Heart left ventricle (tissue), 16 donors: ENCODE measurements around the gene CABS1. TPM values are rescaled to one million over a fixed set of nuclear protein-coding genes. Genes with fewer than 3 reads are reported as not detected.

Experiments
- ATAC-seq, 4 donors: fragments of 200-7000 bp; cut with Tn5 transposase; one replicate each; pipeline ENCODE4 v1.9.1; 2020 to 2022; ENCODE audit warnings: moderate library complexity in 4 of 4, mild to moderate bottlenecking in 3 of 4, moderate number of reproducible peaks in 1 of 4
- DNase-seq, 5 donors: peaks; one replicate each; pipeline ENCODE4 v3.0.0-alpha.2; 2020
- H3K27ac ChIP-seq, 12 donors: fragments of 200-600 bp; sonication (generic) in 4 of 12; one replicate each; pipeline versions ENCODE4 v1.5.0 to v1.8.0; 2016 to 2022; ENCODE audit warnings: mild to moderate bottlenecking in 2 of 12
- H3K27me3 ChIP-seq, 9 donors: fragments of 200-600 bp; sonication (generic) in 2 of 9; one replicate each; pipeline versions ENCODE4 v1.5.1 to v1.8.0; 2016 to 2022; ENCODE audit warnings: mild to moderate bottlenecking in 3 of 9
- H3K36me3 ChIP-seq, 9 donors: fragments of 200-600 bp; sonication (generic) in 2 of 9; one replicate each; pipeline versions ENCODE4 v1.5.0 to v1.8.0; 2018 to 2022; ENCODE audit warnings: mild to moderate bottlenecking in 2 of 9
- H3K4me1 ChIP-seq, 12 donors: fragments of 200-600 bp; sonication (generic) in 4 of 12; one replicate each; pipeline versions ENCODE4 v1.5.0 to v1.8.0; 2016 to 2022; ENCODE audit warnings: mild to moderate bottlenecking in 3 of 12
- H3K4me3 ChIP-seq, 12 donors: fragments of 200-600 bp; sonication (generic) in 4 of 12; one replicate each; pipeline versions ENCODE4 v1.5.0 to v1.8.0; 2017 to 2022; ENCODE audit warnings: mild to moderate bottlenecking in 9 of 12, moderate library complexity in 4 of 12
- H3K9me3 ChIP-seq, 12 donors: fragments of 200-600 bp; sonication (generic) in 4 of 12; one replicate each; pipeline versions ENCODE4 v1.5.0 to v1.8.0; 2016 to 2022; ENCODE audit warnings: mild to moderate bottlenecking in 1 of 12
- POLR2A ChIP-seq, 2 donors: fragments of 450-650 bp; IDR thresholded peaks; one replicate each; pipeline ENCODE4 v1.6.1; 2017; ENCODE audit warnings: antibody characterized with exemption in 2 of 2, mild to moderate bottlenecking in 2 of 2, moderate library complexity in 2 of 2
- WGBS, 4 donors: extraction: QIAGEN DNeasy Blood & Tissue Kit in 2 of 4; methylation state at CpG; one replicate each; pipeline versions ENCODE4 v1.1.5 to v1.1.7; 2013 to 2018; 5-methylcytosine and 5-hydroxymethylcytosine counted together
- intact Hi-C, 10 donors: fragments of 100-400 bp; cut with DNase I; formaldehyde crosslinking; loops; one replicate each; pipeline versions ENCODE4 v1.11.1 to v1.14.2; 2022
- long read RNA-seq, 3 donors: library from polyadenylated mRNA; unstranded; transcript quantifications; one replicate each; pipeline ENCODE4 v2.0.0, GENCODE V29; 2020 to 2021
- polyA plus RNA-seq, 2 donors: library from polyadenylated mRNA; stranded (reverse); fragments of 200-250 nt; gene quantifications; one replicate each; pipeline ENCODE4 v1.2.3, GENCODE V29; 2013
- total RNA-seq, 9 donors: library from RNA; depleted of rRNA in 2 of 9; stranded (reverse); fragments of >200 nt in 2 of 9; fragmentation: NEBNext Ultra II Directional in 3 of 9; extraction: Animal tissue kit (Norgen Biotek cat#: 25700) in 3 of 9; gene quantifications; one replicate each; pipeline versions ENCODE4 v1.1.0 to v1.2.4, GENCODE V29; 2016 to 2023
- TF ChIP-seq, protein P1 (sequence below), 12 donors: fragments of 200-600 bp; sonication (generic) in 4 of 12; IDR thresholded peaks; one replicate each; pipeline versions ENCODE4 v1.5.0 to v1.8.0; 2018 to 2022; ENCODE audit warnings: antibody characterized with exemption in 12 of 12, mild to moderate bottlenecking in 5 of 12
- donor health status: ischemic (EF 13 %, LVEDD 7.1; RV severe dilation, severe dysfunction).
- donor health status: healthy with polysubstance abuse.
- donor health status: DM: no; HTN: yes; CAD: no.
- donor health status: DM: no; HTN: no; CAD: no.
- donor health status: ischemic (EF 25% LVEDD 6.9; RV normal size, moderate dysfunction).
- donor health status: ischemic (EF 25% LVEDD 5.7; RV mildly dilated, moderate dysfunction).
- donor health status: healthy.
- donor health status: DM: yes; HTN: yes; CAD: no.
- donor health status: ischemic (EF 35%, LVEDD 5.7; RV mildly dilated, moderate dysfunction).
- donor health status: nonischemic (EF 11% LVEDD 7.7; RV severe dilation, severe dysfunction).
- donor health status: DM: yes; HTN: yes; CAD: no.
- donor health status: PGD.
- donor health status: ischemic (EF 29% LVEDD 5.4; RV normal size, mild dysfunction).
- donor health status: nonischemic (EF 23%, LVEDD 6.1; RV moderate dilation, normal function).

Gene CABS1
- total RNA-seq (not detected), polyA plus RNA-seq (not detected)
- long read RNA-seq, donor 1 = 0 reads
- long read RNA-seq, donor 2 = 0 reads
- long read RNA-seq, donor 3 = 0 reads

DNA sequence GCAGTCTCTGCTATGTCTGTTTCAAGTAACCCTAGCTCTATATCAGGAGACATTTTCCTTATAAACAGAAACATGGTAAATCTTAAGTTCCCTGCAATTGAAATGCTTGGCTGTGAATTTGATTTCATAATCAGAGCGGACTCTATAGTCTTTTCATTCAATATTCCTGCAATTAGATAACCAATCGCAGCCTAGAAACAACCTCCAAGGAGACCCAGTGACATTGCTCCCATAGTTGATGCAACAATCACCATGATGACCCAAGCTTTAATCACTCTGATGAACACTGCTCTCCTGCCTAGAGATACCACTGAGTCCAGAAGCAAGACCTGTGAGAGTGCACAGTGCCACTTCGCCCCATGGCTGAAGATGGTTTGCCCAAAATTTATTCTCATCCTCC lies at the start of gene CABS1:
Gene CABS1, plus strand, starts transcription at position 301 of the 400 bp plus-strand sequence. Its CDS starts 59 bp downstream, at position 360.
- 84 to 95% (median 90%) methylated on average over 3 of the region's 3 CpGs for WGBS, 4 donors
- no peaks in the 10 kb centered on the region for H3K4me1 ChIP-seq
- no peaks in the 10 kb centered on the region for H3K9me3 ChIP-seq

DNA sequence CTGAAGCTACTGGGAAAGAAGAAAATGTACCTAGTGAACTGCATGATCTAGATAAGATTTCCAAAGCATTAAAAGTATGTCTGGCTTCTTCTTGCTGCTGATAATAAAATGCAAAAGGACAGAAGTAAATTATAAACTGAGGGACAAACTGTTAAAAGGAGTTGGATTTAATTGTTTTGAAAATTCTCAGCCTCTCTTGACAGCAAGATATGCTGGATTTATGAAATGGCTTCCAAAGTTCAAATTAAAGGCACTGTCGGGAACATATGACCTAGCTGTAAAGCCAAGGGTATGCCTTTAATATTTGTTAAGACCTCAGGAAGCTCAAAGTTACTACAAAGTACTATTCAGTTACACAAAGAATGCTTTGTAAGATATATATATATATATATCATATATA lies 46.1 kb upstream of the CABS1 start:
- no peaks in the 10 kb centered on the region for H3K36me3 ChIP-seq
- intact Hi-C loops = no loop called here
- 72 to 83% (median 78%) methylated on average over 1 of the region's 1 CpG for WGBS, 4 donors

More for the DNA sequence above, at the start of gene CABS1:
- Histone ChIP-seq H3K27ac (no peak within 1 kb of the TSS), H3K27me3 (no peaks in the 10 kb centered on the region), H3K4me3 (no peak within 1 kb of the TSS), H3K36me3 (no peaks in the 10 kb centered on the region)
- TF ChIP-seq, protein P1, sequence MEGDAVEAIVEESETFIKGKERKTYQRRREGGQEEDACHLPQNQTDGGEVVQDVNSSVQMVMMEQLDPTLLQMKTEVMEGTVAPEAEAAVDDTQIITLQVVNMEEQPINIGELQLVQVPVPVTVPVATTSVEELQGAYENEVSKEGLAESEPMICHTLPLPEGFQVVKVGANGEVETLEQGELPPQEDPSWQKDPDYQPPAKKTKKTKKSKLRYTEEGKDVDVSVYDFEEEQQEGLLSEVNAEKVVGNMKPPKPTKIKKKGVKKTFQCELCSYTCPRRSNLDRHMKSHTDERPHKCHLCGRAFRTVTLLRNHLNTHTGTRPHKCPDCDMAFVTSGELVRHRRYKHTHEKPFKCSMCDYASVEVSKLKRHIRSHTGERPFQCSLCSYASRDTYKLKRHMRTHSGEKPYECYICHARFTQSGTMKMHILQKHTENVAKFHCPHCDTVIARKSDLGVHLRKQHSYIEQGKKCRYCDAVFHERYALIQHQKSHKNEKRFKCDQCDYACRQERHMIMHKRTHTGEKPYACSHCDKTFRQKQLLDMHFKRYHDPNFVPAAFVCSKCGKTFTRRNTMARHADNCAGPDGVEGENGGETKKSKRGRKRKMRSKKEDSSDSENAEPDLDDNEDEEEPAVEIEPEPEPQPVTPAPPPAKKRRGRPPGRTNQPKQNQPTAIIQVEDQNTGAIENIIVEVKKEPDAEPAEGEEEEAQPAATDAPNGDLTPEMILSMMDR (IDR thresholded peaks at IDR 0.05) = no peak
- TF ChIP-seq POLR2A (IDR thresholded peaks at IDR 0.05) = no peak
- intact Hi-C loops = no loop called here
- ATAC-seq (no peak), DNase-seq (no peak)

DNA sequence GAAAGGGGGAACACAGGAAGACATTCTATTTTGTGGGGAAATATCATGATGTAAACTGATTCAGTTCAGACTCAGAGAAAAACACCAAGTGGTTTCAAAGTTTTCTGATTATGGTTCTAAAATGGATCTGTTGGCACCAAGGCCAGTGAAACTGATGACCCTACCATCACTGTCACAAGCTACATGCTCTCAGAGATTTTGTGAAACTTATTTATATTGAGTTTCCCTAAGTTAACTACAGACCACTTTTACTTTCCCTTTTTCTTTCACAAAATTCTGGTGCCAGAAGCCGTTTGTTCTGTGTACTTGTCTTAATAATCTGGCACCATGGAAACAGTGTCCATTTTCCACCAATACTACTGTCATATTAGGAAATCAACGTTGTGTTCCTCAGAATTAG lies 43.4 kb upstream of the CABS1 start:
- Histone ChIP-seq H3K4me3 (no peak overlapping the region), H3K27me3 (no peaks in the 10 kb centered on the region), H3K4me1 (no peaks in the 10 kb centered on the region), H3K27ac (no peak overlapping the region), H3K36me3 (no peaks in the 10 kb centered on the region), H3K9me3 (peaks cover 0 to 7% (median 0%) of the 10 kb centered on the region in 12 donors)
- intact Hi-C loops = no loop called here
- no peak for TF ChIP-seq POLR2A (IDR thresholded peaks at IDR 0.05)
- TF ChIP-seq, protein P1 (IDR thresholded peaks at IDR 0.05) = no peak
- ATAC-seq = no peak
- DNase-seq = no peak
- WGBS, 4 donors = 57 to 68% (median 60%) methylated on average over 2 of the region's 2 CpGs

More for the DNA sequence above, 46.1 kb upstream of the CABS1 start:
- TF ChIP-seq POLR2A (IDR thresholded peaks at IDR 0.05) = no peak
- TF ChIP-seq, protein P1 (IDR thresholded peaks at IDR 0.05) = no peak
- H3K27me3 ChIP-seq = no peaks in the 10 kb centered on the region
- H3K27ac ChIP-seq = no peak overlapping the region
- H3K4me3 ChIP-seq = no peak overlapping the region
- H3K4me1 ChIP-seq = no peaks in the 10 kb centered on the region
- peaks cover 0 to 7% (median 0%) of the 10 kb centered on the region in 12 donors for H3K9me3 ChIP-seq
- ATAC-seq = no peak
- no peak for DNase-seq

DNA sequence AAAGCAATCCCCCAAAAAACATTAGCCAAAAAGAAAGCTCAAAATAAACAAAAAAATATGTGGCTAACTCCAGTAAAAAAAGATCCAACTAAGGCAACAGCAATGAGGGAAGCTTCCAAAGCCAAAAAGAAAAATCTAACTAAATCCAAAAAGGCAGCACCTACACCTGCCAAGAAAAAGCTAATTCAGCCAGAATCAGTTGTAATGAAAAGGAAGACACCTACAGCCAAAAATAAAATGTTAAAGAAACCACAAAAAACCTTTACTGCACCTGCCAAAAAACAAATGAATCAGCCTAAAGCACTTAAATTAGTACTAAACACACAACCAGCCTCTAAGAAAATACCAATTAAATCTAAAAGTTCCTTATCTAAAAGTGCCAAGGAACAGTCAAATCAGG lies 37.2 kb upstream of the CABS1 start:
- Histone ChIP-seq H3K4me3 (no peak overlapping the region), H3K9me3 (peaks cover 0 to 2% (median 0%) of the 10 kb centered on the region in 12 donors), H3K36me3 (no peaks in the 10 kb centered on the region), H3K27me3 (no peaks in the 10 kb centered on the region), H3K4me1 (no peaks in the 10 kb centered on the region), H3K27ac (no peak overlapping the region)
- ATAC-seq (no peak), DNase-seq (no peak)
- intact Hi-C loops = no loop called here
- TF ChIP-seq, protein P1 (IDR thresholded peaks at IDR 0.05) = no peak
- TF ChIP-seq POLR2A (IDR thresholded peaks at IDR 0.05) = no peak
